H1 (cell line): ENCODE data around the gene NRXN3. TPM values are rescaled to one million over a fixed set of nuclear protein-coding genes. Genes with fewer than 3 reads are reported as not detected.

ENCODE experiments used
- CTCF ChIA-PET: fragments of 300-600 bp; sonication (Branson Sonifier 250); formaldehyde crosslinking; loops from one replicate; lab custom pipeline; 2021; ENCODE audit not compliant: partially characterized antibody; lab: Charles Lee
- POLR2A ChIA-PET: fragments of 300-600 bp; sonication (Branson Sonifier 250); formaldehyde crosslinking; loops from one replicate; lab custom pipeline; 2021; ENCODE audit warnings: inconsistent platforms; ENCODE audit not compliant: partially characterized antibody; lab: Charles Lee
- DNase-seq, 2 experiments: peaks; one replicate each; pipeline versions ENCODE4 v3.0.0 to v3.0.0-alpha.2; 2010 to 2022; ENCODE audit warnings: low spot score in 2 of 2, low read depth in 1 of 2, mixed read lengths in 1 of 2
- FAIRE-seq: peaks from 2 replicates; lab custom pipeline; 2011; peaks lifted over from hg19 to GRCh38; lab: Jason Lieb, UNC
- H2AFZ ChIP-seq: 2 replicates; pipeline ENCODE4 v1.8.1; 2012; ENCODE audit warnings: low read length, inconsistent platforms
- H2AK5ac ChIP-seq: 2 replicates; pipeline ENCODE4 v1.6.1; 2013; ENCODE audit warnings: low read depth, low read length
- H2BK120ac ChIP-seq: replicated peaks from 2 replicates; pipeline ENCODE3; 2013; ENCODE audit warnings: low read depth, low read length, inconsistent platforms
- H2BK12ac ChIP-seq: 2 replicates; pipeline ENCODE4 v1.6.1; 2013; ENCODE audit warnings: low read depth, low read length
- H2BK15ac ChIP-seq: 2 replicates; pipeline ENCODE4 v1.6.1; 2013; ENCODE audit warnings: low read length
- H2BK20ac ChIP-seq: 2 replicates; pipeline ENCODE4 v1.6.1; 2013; ENCODE audit warnings: low read length
- H2BK5ac ChIP-seq: 2 replicates; pipeline ENCODE4 v1.6.1; 2013; ENCODE audit warnings: low read depth, low read length
- H3K14ac ChIP-seq: 2 replicates; pipeline ENCODE4 v1.6.1; 2013; ENCODE audit warnings: inconsistent platforms; ENCODE audit not compliant: insufficient read length
- H3K18ac ChIP-seq: 2 replicates; pipeline ENCODE4 v1.6.1; 2013; ENCODE audit warnings: low read length; ENCODE audit errors: extremely low read depth
- H3K23ac ChIP-seq: 2 replicates; pipeline ENCODE4 v1.6.1; 2013; ENCODE audit warnings: inconsistent platforms; ENCODE audit not compliant: insufficient read length
- H3K23me2 ChIP-seq: 2 replicates; pipeline ENCODE4 v1.6.1; 2013; ENCODE audit warnings: low read depth, low read length
- H3K27ac ChIP-seq: 2 replicates; pipeline ENCODE4 v1.6.1; 2011; ENCODE audit warnings: low read depth, low read length, inconsistent platforms
- H3K27me3 ChIP-seq, 4 experiments: replicated peaks in 1 of 4; 1 replicate in 1 of 4; 2 replicates in 3 of 4; pipeline versions ENCODE4 v1.6.1 to v1.8.1; 2011 to 2013; ENCODE audit warnings: low read length in 3 of 4, mild to moderate bottlenecking in 3 of 4, inconsistent platforms in 2 of 4, mixed read lengths in 2 of 4, moderate library complexity in 1 of 4; ENCODE audit not compliant: control insufficient read depth in 3 of 4, insufficient read depth in 3 of 4; ENCODE audit errors: extremely low read depth in 1 of 4
- H3K36me3 ChIP-seq, 4 experiments: 2 replicates each; pipeline versions ENCODE4 v1.6.1 to v1.8.1; 2011 to 2013; ENCODE audit warnings: mild to moderate bottlenecking in 4 of 4, low read length in 3 of 4, moderate library complexity in 2 of 4, control low read depth in 1 of 4, inconsistent platforms in 1 of 4; ENCODE audit not compliant: insufficient read depth in 4 of 4, control insufficient read depth in 2 of 4
- H3K4ac ChIP-seq: replicated peaks from 2 replicates; pipeline ENCODE3; 2013; ENCODE audit warnings: low read length, low read depth, mixed read lengths, inconsistent platforms; ENCODE audit not compliant: insufficient read length
- H3K4me1 ChIP-seq, 4 experiments: replicated peaks in 1 of 4; 1 replicate in 1 of 4; 2 replicates in 3 of 4; pipeline versions ENCODE4 v1.6.1 to v1.8.1; 2011 to 2013; ENCODE audit warnings: low read length in 3 of 4, inconsistent platforms in 2 of 4, mixed read lengths in 1 of 4; ENCODE audit not compliant: insufficient read depth in 4 of 4, control insufficient read depth in 3 of 4
- H3K4me2 ChIP-seq, 2 experiments: 2 replicates each; pipeline versions ENCODE4 v1.6.1 to v1.8.1; 2011 to 2013; ENCODE audit warnings: low read depth in 2 of 2, low read length in 2 of 2, control low read depth in 1 of 2, inconsistent platforms in 1 of 2, mild to moderate bottlenecking in 1 of 2; ENCODE audit not compliant: insufficient read depth in 1 of 2
- H3K4me3 ChIP-seq, 4 experiments: fragments of 200-600, 300-600 bp in 1 of 4; sonication (generic), shearing (Covaris generic), sonication (Bioruptor Twin) in 1 of 4; 2 replicates each; pipeline versions ENCODE4 v1.5.1 to v1.8.1; 2011 to 2016; ENCODE audit warnings: low read length in 4 of 4, low read depth in 3 of 4, control low read depth in 2 of 4, inconsistent platforms in 2 of 4, mild to moderate bottlenecking in 2 of 4, mixed read lengths in 1 of 4, moderate library complexity in 1 of 4; ENCODE audit not compliant: insufficient read depth in 2 of 4; ENCODE audit errors: extremely low read depth in 1 of 4
- H3K56ac ChIP-seq: replicated peaks from 2 replicates; pipeline ENCODE3; 2013; ENCODE audit warnings: low read depth, mild to moderate bottlenecking, mixed read lengths, low read length, inconsistent platforms; ENCODE audit not compliant: insufficient read length
- H3K79me1 ChIP-seq: 2 replicates; pipeline ENCODE4 v1.6.1; 2013; ENCODE audit warnings: low read depth, low read length, control low read depth
- H3K79me2 ChIP-seq, 2 experiments: 2 replicates each; pipeline versions ENCODE4 v1.6.1 to v1.8.1; 2012 to 2013; ENCODE audit warnings: low read length in 2 of 2, mild to moderate bottlenecking in 2 of 2, inconsistent platforms in 1 of 2; ENCODE audit not compliant: insufficient read depth in 2 of 2, control insufficient read depth in 1 of 2
- H3K9ac ChIP-seq, 4 experiments: replicated peaks in 1 of 4; 1 replicate in 1 of 4; 2 replicates in 3 of 4; pipeline versions ENCODE4 v1.6.1 to v1.8.1; 2011 to 2013; ENCODE audit warnings: low read depth in 3 of 4, low read length in 3 of 4, control low read depth in 2 of 4, mild to moderate bottlenecking in 2 of 4, moderate library complexity in 2 of 4, inconsistent platforms in 1 of 4; ENCODE audit errors: extremely low read depth in 1 of 4
- H3K9me3 ChIP-seq, 2 experiments: 2 replicates each; pipeline versions ENCODE4 v1.6.1 to v1.8.1; 2012 to 2013; ENCODE audit warnings: mild to moderate bottlenecking in 2 of 2, moderate library complexity in 2 of 2, control low read depth in 1 of 2, inconsistent platforms in 1 of 2, low read depth in 1 of 2, low read length in 1 of 2, mixed read lengths in 1 of 2; ENCODE audit not compliant: insufficient read depth in 2 of 2
- H4K20me1 ChIP-seq, 2 experiments: replicated peaks in 1 of 2; 2 replicates each; pipeline versions ENCODE3 to v1.8.1; 2011 to 2013; ENCODE audit warnings: inconsistent platforms in 2 of 2, low read length in 2 of 2, mild to moderate bottlenecking in 1 of 2; ENCODE audit not compliant: insufficient read depth in 2 of 2, control insufficient read depth in 1 of 2
- H4K5ac ChIP-seq: 2 replicates; pipeline ENCODE4 v1.6.1; 2013; ENCODE audit warnings: low read length, low read depth, mixed read lengths, inconsistent platforms; ENCODE audit not compliant: insufficient read length
- H4K8ac ChIP-seq: 2 replicates; pipeline ENCODE4 v1.8.0; 2013; ENCODE audit warnings: mild to moderate bottlenecking, moderate library complexity, low read length, inconsistent platforms; ENCODE audit not compliant: insufficient read depth; ENCODE audit errors: extremely low read depth
- H4K91ac ChIP-seq: replicated peaks from 2 replicates; pipeline ENCODE3; 2013; ENCODE audit warnings: low read length, mixed read lengths, inconsistent platforms; ENCODE audit not compliant: insufficient read length
- ATF3 ChIP-seq: IDR thresholded peaks from 2 replicates; pipeline ENCODE4 v1.6.1; 2011; ENCODE audit warnings: low read depth, mild to moderate bottlenecking, low read length; ENCODE audit not compliant: insufficient read depth
- EP300 ChIP-seq, 2 experiments: IDR thresholded peaks; 1 replicate in 1 of 2; 2 replicates in 1 of 2; pipeline ENCODE4 v1.6.1; 2011 to 2012; ENCODE audit warnings: low read depth in 2 of 2, low read length in 2 of 2, mild to moderate bottlenecking in 2 of 2, borderline replicate concordance in 1 of 2, inconsistent platforms in 1 of 2, moderate library complexity in 1 of 2
- JUND ChIP-seq: IDR thresholded peaks from 2 replicates; pipeline ENCODE4 v1.6.1; 2011; ENCODE audit warnings: mild to moderate bottlenecking, improper control_type of control experiment, low read length
- RAD21 ChIP-seq, 2 experiments: IDR thresholded peaks in 1 of 2; conservative IDR thresholded peaks in 1 of 2; 2 replicates each; pipeline ENCODE4 v1.6.1; 2011; ENCODE audit warnings: low read depth in 2 of 2, low read length in 2 of 2, improper control_type of control experiment in 1 of 2, inconsistent platforms in 1 of 2, mild to moderate bottlenecking in 1 of 2, moderate library complexity in 1 of 2
- RXRA ChIP-seq: IDR thresholded peaks from 2 replicates; pipeline ENCODE4 v1.6.1; 2011; ENCODE audit warnings: low read depth, mild to moderate bottlenecking, low read length, moderate library complexity; ENCODE audit not compliant: insufficient read depth
- SIN3A ChIP-seq, 2 experiments: IDR thresholded peaks in 1 of 2; conservative IDR thresholded peaks in 1 of 2; 2 replicates each; pipeline ENCODE4 v1.6.1; 2011 to 2012; ENCODE audit warnings: low read length in 2 of 2, improper control_type of control experiment in 1 of 2, low read depth in 1 of 2, mild to moderate bottlenecking in 1 of 2
- TAF7 ChIP-seq: optimal IDR thresholded peaks from 2 replicates; pipeline ENCODE3; 2011; ENCODE audit warnings: low read depth, mild to moderate bottlenecking, inconsistent platforms, low read length, moderate library complexity, borderline replicate concordance
- TCF12 ChIP-seq: IDR thresholded peaks from 2 replicates; pipeline ENCODE4 v1.6.1; 2011; ENCODE audit warnings: low read depth, mild to moderate bottlenecking, low read length
- ZNF274 ChIP-seq: IDR thresholded peaks from 2 replicates; pipeline ENCODE4 v1.7.0; 2012; ENCODE audit warnings: low read length, borderline replicate concordance; ENCODE audit errors: extremely low read depth
- WGBS, 2 experiments: shearing (Covaris generic) in 1 of 2; methylation state at CpG; one replicate each; pipeline versions ENCODE4 v1.1.6 to v1.1.7; 2013 to 2015; ENCODE audit warnings: low lambda C conversion rate in 2 of 2, mixed read lengths in 2 of 2, inconsistent platforms in 1 of 2, low coverage in 1 of 2, missing lambda C conversion rate in 1 of 2; ENCODE audit not compliant: insufficient replicate concordance in 2 of 2, insufficient coverage in 1 of 2, insufficient read length in 1 of 2; ENCODE audit errors: extremely low coverage in 1 of 2, missing lambda C conversion rate in 1 of 2; 5-methylcytosine and 5-hydroxymethylcytosine counted together
- polyA plus RNA-seq, 7 experiments: library from polyadenylated mRNA; depleted of rRNA in 3 of 7; stranded (reverse) in 5 of 7; unstranded in 2 of 7; fragments of >200 nt in 5 of 7; fragments of 200-250 nt in 2 of 7; gene quantifications; 1 replicate in 5 of 7; 2 replicates in 1 of 7; 4 replicates in 1 of 7; pipeline versions ENCODE4 v1.2.1 to v1.2.3, GENCODE V29; 2011 to 2013; ENCODE audit warnings: missing spikeins in 2 of 7, mixed read lengths in 2 of 7
- total RNA-seq: library from RNA; stranded (reverse); fragmentation: NEBNext Ultra II Directional; extraction: Animal tissue kit (Norgen Biotek cat#: 25700); gene quantifications from 2 replicates; pipeline ENCODE4 v1.2.1, GENCODE V29; 2021
- TF ChIP-seq, protein P1 (sequence below): IDR thresholded peaks from 2 replicates; pipeline ENCODE4 v1.6.1; 2012; ENCODE audit warnings: low read length, inconsistent platforms

NRXN3 gene
- total and polyA plus RNA-seq, 2 of the 8 experiments (the other 6 are each of a cell fraction or from before 2014, with no cell fraction given) = 2.6 to 4.1 TPM

DNA sequence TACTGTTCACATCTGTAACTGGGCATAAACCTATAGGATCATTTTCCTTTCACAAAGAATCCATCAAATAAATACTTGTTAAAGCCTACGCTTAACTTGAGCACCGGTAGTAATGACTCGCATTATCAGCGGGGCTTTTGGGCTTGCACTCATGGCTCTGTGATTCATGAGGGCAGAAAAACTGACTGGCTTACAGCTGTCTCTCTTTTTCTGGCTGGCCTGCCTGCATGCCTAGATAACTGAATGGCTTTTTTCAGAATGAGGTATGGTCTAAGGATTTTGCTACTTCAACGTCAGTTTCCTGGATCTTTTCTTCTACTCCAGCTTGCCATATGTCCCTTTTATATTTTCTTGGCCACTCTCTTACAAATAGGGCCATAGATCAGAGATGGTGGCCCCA is 531.1 kb downstream of the NRXN3 start:
- H3K4ac ChIP-seq = no peak overlapping the region
- H3K4me1 ChIP-seq = no peaks in the 10 kb centered on the region
- FAIRE-seq = no peak
- H4K5ac ChIP-seq = no peak overlapping the region
- no peak overlapping the region for H3K14ac ChIP-seq
- no peak overlapping the region for H4K91ac ChIP-seq
- ChIA-PET CTCF (interaction anchor here (1.6 to 10.1 kb wide), 4 partner anchors 8 to 102 kb away, joined by 6 to 84 read pairs (median 20); no protein-coding TSS in a partner anchor), POLR2A (no interaction called here)
- H3K79me1 ChIP-seq = no peaks in the 10 kb centered on the region
- no peaks in the 10 kb centered on the region for H3K27me3 ChIP-seq
- 88% methylated on average over 5 of the region's 5 CpGs; no CpG with 5 or more reads in 1 of the 2 experiments for WGBS, 2 experiments
- H3K56ac ChIP-seq = no peak overlapping the region
- no peak overlapping the region for H2BK5ac ChIP-seq
- no peaks in the 10 kb centered on the region for H3K23me2 ChIP-seq
- no peak overlapping the region for H2BK120ac ChIP-seq
- H3K23ac ChIP-seq = no peak overlapping the region
- no peaks in the 10 kb centered on the region for H3K79me2 ChIP-seq
- H2BK20ac ChIP-seq = no peak overlapping the region
- H3K9ac ChIP-seq = no peak overlapping the region
- H4K20me1 ChIP-seq = no peaks in the 10 kb centered on the region
- no peak overlapping the region for H4K8ac ChIP-seq
- H3K27ac ChIP-seq = no peak overlapping the region
- H3K9me3 ChIP-seq = no peaks in the 10 kb centered on the region
- no peak overlapping the region for H2AFZ ChIP-seq
- H3K18ac ChIP-seq = no peak overlapping the region
- H3K4me2 ChIP-seq = no peak overlapping the region
- H3K4me3 ChIP-seq = no peak overlapping the region
- no peak for TF ChIP-seq ATF3
- no peak for TF ChIP-seq ZNF274
- no peak for TF ChIP-seq RXRA
- TF ChIP-seq, protein P1, sequence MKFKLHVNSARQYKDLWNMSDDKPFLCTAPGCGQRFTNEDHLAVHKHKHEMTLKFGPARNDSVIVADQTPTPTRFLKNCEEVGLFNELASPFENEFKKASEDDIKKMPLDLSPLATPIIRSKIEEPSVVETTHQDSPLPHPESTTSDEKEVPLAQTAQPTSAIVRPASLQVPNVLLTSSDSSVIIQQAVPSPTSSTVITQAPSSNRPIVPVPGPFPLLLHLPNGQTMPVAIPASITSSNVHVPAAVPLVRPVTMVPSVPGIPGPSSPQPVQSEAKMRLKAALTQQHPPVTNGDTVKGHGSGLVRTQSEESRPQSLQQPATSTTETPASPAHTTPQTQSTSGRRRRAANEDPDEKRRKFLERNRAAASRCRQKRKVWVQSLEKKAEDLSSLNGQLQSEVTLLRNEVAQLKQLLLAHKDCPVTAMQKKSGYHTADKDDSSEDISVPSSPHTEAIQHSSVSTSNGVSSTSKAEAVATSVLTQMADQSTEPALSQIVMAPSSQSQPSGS = no peak
- TF ChIP-seq TCF12 = no peak
- TF ChIP-seq RAD21 (IDR thresholded peaks at IDR 0.05 in 1 of 2, conservative IDR thresholded peaks at IDR 0.05 in 1 of 2; ENCODE audit: low read depth in 2 of 2, low read length in 2 of 2) = no peak
- TF ChIP-seq SIN3A (conservative IDR thresholded peaks at IDR 0.05 in 1 of 2, IDR thresholded peaks at IDR 0.05 in 1 of 2; ENCODE audit: low read depth in 1 of 2, low read length in 2 of 2) = no peak
- TF ChIP-seq TAF7 = no peak
- no peak for TF ChIP-seq EP300 (IDR thresholded peaks at IDR 0.05; ENCODE audit: borderline replicate concordance in 1 of 2, low read depth in 2 of 2, low read length in 2 of 2)
- no peak for TF ChIP-seq JUND
- no peak overlapping the region for H2BK15ac ChIP-seq
- H3K36me3 ChIP-seq = no peaks in the 10 kb centered on the region
- no peak overlapping the region for H2BK12ac ChIP-seq
- no peak for DNase-seq
- H2AK5ac ChIP-seq = no peak overlapping the region
